Measurements from ENCODE around the gene CPSF4.

CPSF4 gene

GRCh38 chr7:99408379-99409191 lies 30.2 kb upstream of the CPSF4 start, which contains the start of the genes BUD31 and PDAP1:
Gene BUD31, plus strand, starts transcription at chr7:99408969. Its CDS starts 2,124 bp downstream, at chr7:99411093.
Gene PDAP1, minus strand, starts transcription at chr7:99408597. Its CDS starts 49 bp downstream, at chr7:99408548.
- DNase-seq: peak; percentile 97

GRCh38 chr7:99409192-99409572 lies 29.6 kb upstream of the CPSF4 start:
- DNase-seq: no peak

GRCh38 chr7:99409806-99410205 lies 28.9 kb upstream of the CPSF4 start:
- DNase-seq: no peak

- DNase-seq: no peak
These were observed 28.1 kb upstream of the CPSF4 start for GRCh38 chr7:99410635-99411034.

GRCh38 chr7:99415513-99416127 lies 23.1 kb upstream of the CPSF4 start:
- peak; percentile 79 for DNase-seq

- DNase-seq: no peak
These were observed 20.5 kb upstream of the CPSF4 start for GRCh38 chr7:99418260-99418659.

GRCh38 chr7:99419323-99420021 lies 19.3 kb upstream of the CPSF4 start:
- DNase-seq: no peak

- DNase-seq: no peak
These were observed 18.5 kb upstream of the CPSF4 start for GRCh38 chr7:99420213-99420612.

GRCh38 chr7:99420986-99421385 lies 17.8 kb upstream of the CPSF4 start:
- no peak for DNase-seq

GRCh38 chr7:99422186-99422585 lies 16.6 kb upstream of the CPSF4 start:
- DNase-seq: peak; percentile 46

- DNase-seq: no peak
These were observed 16.1 kb upstream of the CPSF4 start for GRCh38 chr7:99422625-99423024.

GRCh38 chr7:99424932-99425730 lies 13.6 kb upstream of the CPSF4 start:
- DNase-seq: no peak

GRCh38 chr7:99428972-99429566 lies 9.7 kb upstream of the CPSF4 start:
- DNase-seq: no peak

GRCh38 chr7:99429756-99430155 lies 9.0 kb upstream of the CPSF4 start:
- no peak for DNase-seq

GRCh38 chr7:99431756-99432540 lies 6.8 kb upstream of the CPSF4 start:
- DNase-seq: peak; percentile 99

GRCh38 chr7:99433158-99433557 lies 5.6 kb upstream of the CPSF4 start:
- DNase-seq: no peak

GRCh38 chr7:99437946-99438572 lies 684 bp upstream of the CPSF4 start:
- DNase-seq: no peak

GRCh38 chr7:99440195-99440594 lies 1.5 kb downstream of the CPSF4 start:
- peak; percentile 70 for DNase-seq

- no peak for DNase-seq
These were observed 7.4 kb downstream of the CPSF4 start for GRCh38 chr7:99446096-99446495.

GRCh38 chr7:99447943-99448342 lies 9.2 kb downstream of the CPSF4 start:
- no peak for DNase-seq

- no peak for DNase-seq
These were observed 10.1 kb downstream of the CPSF4 start for GRCh38 chr7:99448855-99449254.

Data from islet precursor cell (in vitro differentiated cells).